ENCODE results near the gene GMDS. TPM values are rescaled to one million over a fixed set of nuclear protein-coding genes. Genes with fewer than 3 reads are reported as not detected.

The GMDS gene
- total RNA-seq, 1 experiment from 2014 or later, result 31.1 TPM

DNA sequence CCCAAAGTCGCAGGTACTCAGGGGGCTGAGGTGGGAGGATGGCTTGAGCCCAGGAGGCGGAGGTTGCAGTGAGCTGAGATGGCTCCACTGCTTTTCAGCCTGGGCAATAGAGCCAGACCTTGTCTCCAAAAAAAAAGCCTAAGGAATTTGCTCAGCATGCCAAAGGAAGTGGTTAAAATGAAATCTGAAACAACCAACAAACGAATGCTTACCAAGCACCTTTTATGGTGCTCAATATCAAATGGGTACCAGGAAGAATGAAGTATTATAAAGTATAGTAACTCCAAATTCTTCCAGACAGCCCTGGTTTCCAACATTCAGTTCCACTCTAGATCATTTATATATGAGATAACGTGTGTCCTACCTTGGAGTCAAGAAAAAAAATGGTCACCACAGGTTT, 14.0 kb downstream of the GMDS start:
- Histone ChIP-seq H3K4me3 (ENCODE audit: low read depth, low read length) (no peak overlapping the region), H3K36me3 (ENCODE audit: control insufficient read depth, insufficient read depth, low read length) (no peaks in the 10 kb centered on the region), H3K4me1 (peaks cover 12% of the 10 kb centered on the region), H3K9me3 (no peaks in the 10 kb centered on the region), H3K27me3 (replicated peaks; ENCODE audit: control insufficient read depth, insufficient read depth, low read length) (no peaks in the 10 kb centered on the region)
- Mint-ChIP-seq H3K4me1 (ENCODE audit: low read depth, unreplicated experiment) (peaks cover 9% of the 10 kb centered on the region), H3K9me3 (ENCODE audit: unreplicated experiment) (no peaks in the 10 kb centered on the region), H3K27ac (ENCODE audit: unreplicated experiment) (no peak overlapping the region), H3K36me3 (ENCODE audit: insufficient read depth, unreplicated experiment) (no peaks in the 10 kb centered on the region), H3K4me3 (ENCODE audit: unreplicated experiment) (no peak overlapping the region), H3K27me3 (ENCODE audit: insufficient read depth, unreplicated experiment) (no peaks in the 10 kb centered on the region)
- DNase-seq, result no peak
- intact Hi-C loops (cut with micrococcal nuclease; ENCODE audit: unreplicated experiment), result no loop called here
- no TSS peak for BruUV-seq (replicated peaks)
- POLR2A ChIA-PET, result no interaction called here
- TF ChIP-seq CTCF (IDR thresholded peaks at IDR 0.05; ENCODE audit: insufficient read depth in 1 of 2, low read depth in 1 of 2, low read length in 1 of 2, severe bottlenecking in 1 of 2, unreplicated experiment in 1 of 2), result no peak
- CTCF ChIA-PET, result no interaction called here

DNA sequence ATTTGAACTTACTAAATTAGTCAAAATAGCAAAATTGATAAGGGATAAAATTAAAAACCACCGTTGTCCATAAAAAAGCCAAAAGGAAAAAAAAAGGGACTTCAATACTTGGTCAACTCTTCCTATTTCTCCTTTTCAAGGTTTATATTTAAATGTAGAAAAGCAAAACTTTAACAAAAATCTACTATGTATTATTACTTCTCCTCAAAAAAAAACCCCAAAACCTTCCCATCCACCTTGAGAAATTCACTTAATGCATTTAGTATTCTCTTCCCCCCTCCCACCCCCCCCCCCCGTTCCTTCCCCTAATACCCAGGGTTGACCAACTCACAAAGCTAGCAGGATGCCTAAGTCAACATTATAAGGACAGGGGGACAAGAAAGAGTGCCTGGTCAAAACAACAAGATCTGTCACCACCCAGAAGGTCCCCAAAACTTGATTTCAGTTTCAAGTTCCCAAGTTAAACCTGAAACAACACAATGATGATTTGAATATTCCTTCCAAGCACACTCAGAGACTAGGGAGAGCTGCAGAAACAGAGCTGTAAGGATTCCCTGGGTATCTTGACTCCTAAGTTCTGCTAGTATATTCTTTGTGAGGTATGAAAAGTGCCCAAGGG, 14.6 kb downstream of the GMDS start:
- Mint-ChIP-seq H3K4me3 (ENCODE audit: unreplicated experiment) (no peak overlapping the region), H3K36me3 (ENCODE audit: insufficient read depth, unreplicated experiment) (no peaks in the 10 kb centered on the region), H3K27me3 (ENCODE audit: insufficient read depth, unreplicated experiment) (no peaks in the 10 kb centered on the region), H3K27ac (ENCODE audit: unreplicated experiment) (no peak overlapping the region), H3K9me3 (ENCODE audit: unreplicated experiment) (no peaks in the 10 kb centered on the region), H3K4me1 (ENCODE audit: low read depth, unreplicated experiment) (peaks cover 13% of the 10 kb centered on the region)
- no peak for DNase-seq
- no TSS peak for BruUV-seq (replicated peaks)
- peaks cover 19% of the 10 kb centered on the region for H3K4me1 ChIP-seq
- no peaks in the 10 kb centered on the region for H3K27me3 ChIP-seq (replicated peaks; ENCODE audit: control insufficient read depth, insufficient read depth, low read length)
- TF ChIP-seq CTCF (IDR thresholded peaks at IDR 0.05; ENCODE audit: insufficient read depth in 1 of 2, low read depth in 1 of 2, low read length in 1 of 2, severe bottlenecking in 1 of 2, unreplicated experiment in 1 of 2), result no peak
- ChIA-PET POLR2A (no interaction called here), CTCF (no interaction called here)
- no peak overlapping the region for H3K4me3 ChIP-seq (ENCODE audit: low read depth, low read length)
- intact Hi-C loops (cut with micrococcal nuclease; ENCODE audit: unreplicated experiment), result no loop called here
- H3K9me3 ChIP-seq, result no peaks in the 10 kb centered on the region
- no peaks in the 10 kb centered on the region for H3K36me3 ChIP-seq (ENCODE audit: control insufficient read depth, insufficient read depth, low read length)

DNA sequence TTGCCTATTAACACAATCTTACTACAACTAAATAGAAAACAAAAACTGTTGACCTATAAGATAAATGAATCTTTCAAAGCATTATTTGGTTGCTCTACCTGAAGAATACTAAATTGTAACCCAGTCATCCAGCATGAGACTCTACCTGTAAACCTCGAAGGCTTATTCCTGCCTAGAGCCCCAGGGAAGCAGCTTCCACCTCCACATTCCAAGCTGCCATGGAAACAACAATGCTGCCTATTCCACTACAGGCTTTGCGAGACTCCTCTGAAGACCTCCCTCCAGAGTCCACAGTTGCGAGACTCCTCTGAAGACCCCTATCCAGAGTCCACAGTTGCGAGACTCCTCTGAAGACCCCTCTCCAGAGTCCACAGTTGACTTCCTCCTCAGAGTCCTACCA, 15.7 kb downstream of the GMDS start:
- POLR2A ChIA-PET, result no interaction called here
- H3K27ac Mint-ChIP-seq (ENCODE audit: unreplicated experiment), result no peak overlapping the region
- DNase-seq, result no peak
- H3K4me3 Mint-ChIP-seq (ENCODE audit: unreplicated experiment), result no peak overlapping the region
- H3K4me3 ChIP-seq (ENCODE audit: low read depth, low read length), result no peak overlapping the region
- intact Hi-C loops (cut with micrococcal nuclease; ENCODE audit: unreplicated experiment), result no loop called here
- TF ChIP-seq CTCF (IDR thresholded peaks at IDR 0.05; ENCODE audit: insufficient read depth in 1 of 2, low read depth in 1 of 2, low read length in 1 of 2, severe bottlenecking in 1 of 2, unreplicated experiment in 1 of 2), result no peak
- no peaks in the 10 kb centered on the region for H3K36me3 Mint-ChIP-seq (ENCODE audit: insufficient read depth, unreplicated experiment)
- no TSS peak for BruUV-seq (replicated peaks)
- peaks cover 20% of the 10 kb centered on the region for H3K4me1 Mint-ChIP-seq (ENCODE audit: low read depth, unreplicated experiment)
- no peaks in the 10 kb centered on the region for H3K9me3 ChIP-seq
- no peaks in the 10 kb centered on the region for H3K36me3 ChIP-seq (ENCODE audit: control insufficient read depth, insufficient read depth, low read length)
- H3K27me3 ChIP-seq (replicated peaks; ENCODE audit: control insufficient read depth, insufficient read depth, low read length), result no peaks in the 10 kb centered on the region
- CTCF ChIA-PET, result interaction anchor here (0.7 kb wide), 1 partner anchor 21 kb away, joined by 4 read pairs; no protein-coding TSS in a partner anchor
- no peaks in the 10 kb centered on the region for H3K27me3 Mint-ChIP-seq (ENCODE audit: insufficient read depth, unreplicated experiment)
- peaks cover 25% of the 10 kb centered on the region for H3K4me1 ChIP-seq
- H3K9me3 Mint-ChIP-seq (ENCODE audit: unreplicated experiment), result no peaks in the 10 kb centered on the region

All from Caco-2 (cell line).